PC-3 (cell line): ENCODE results near the gene DNAH17.

ENCODE experiments used
- EZH2 ChIP-seq: fragments of 300-600 bp; sonication (generic); IDR thresholded peaks from one replicate; pipeline ENCODE4 v1.6.1; 2017; ENCODE audit warnings: antibody characterized with exemption, mild to moderate bottlenecking, low read length; ENCODE audit not compliant: unreplicated experiment
- EZH2phosphoT487 ChIP-seq: fragments of 300-600 bp; sonication (generic); IDR thresholded peaks from 2 replicates; pipeline ENCODE4 v1.6.1; 2018; ENCODE audit warnings: mild to moderate bottlenecking, antibody characterized with exemption, low read length, borderline replicate concordance
- TF ChIP-seq, protein P1 (sequence below): fragments of 300-600 bp; sonication (generic); conservative IDR thresholded peaks from 2 replicates; pipeline ENCODE4 v1.5.1; 2017; ENCODE audit warnings: antibody characterized with exemption, low read depth, mild to moderate bottlenecking, low read length

DNA sequence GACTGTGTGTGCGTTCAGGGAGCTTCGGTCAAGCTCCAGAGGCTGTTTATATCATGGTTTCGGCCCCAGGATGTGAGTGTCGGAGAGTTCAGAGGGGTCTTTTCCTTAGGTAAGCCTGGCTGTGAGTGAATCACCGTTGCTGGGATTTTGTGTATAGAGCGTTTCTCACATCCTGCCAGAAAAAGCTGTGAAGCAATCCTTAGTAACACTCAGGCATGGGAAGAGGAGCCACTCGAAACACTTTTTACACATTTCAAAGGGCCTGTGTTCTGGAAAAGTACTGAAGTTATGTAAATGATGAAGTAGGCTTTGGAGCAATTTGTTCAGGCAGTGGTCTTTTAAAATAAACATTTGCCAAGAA, 198.1 kb downstream of the DNAH17 start:
- TF ChIP-seq EZH2phosphoT487 (no peak), EZH2 (no peak)
- TF ChIP-seq, protein P1, sequence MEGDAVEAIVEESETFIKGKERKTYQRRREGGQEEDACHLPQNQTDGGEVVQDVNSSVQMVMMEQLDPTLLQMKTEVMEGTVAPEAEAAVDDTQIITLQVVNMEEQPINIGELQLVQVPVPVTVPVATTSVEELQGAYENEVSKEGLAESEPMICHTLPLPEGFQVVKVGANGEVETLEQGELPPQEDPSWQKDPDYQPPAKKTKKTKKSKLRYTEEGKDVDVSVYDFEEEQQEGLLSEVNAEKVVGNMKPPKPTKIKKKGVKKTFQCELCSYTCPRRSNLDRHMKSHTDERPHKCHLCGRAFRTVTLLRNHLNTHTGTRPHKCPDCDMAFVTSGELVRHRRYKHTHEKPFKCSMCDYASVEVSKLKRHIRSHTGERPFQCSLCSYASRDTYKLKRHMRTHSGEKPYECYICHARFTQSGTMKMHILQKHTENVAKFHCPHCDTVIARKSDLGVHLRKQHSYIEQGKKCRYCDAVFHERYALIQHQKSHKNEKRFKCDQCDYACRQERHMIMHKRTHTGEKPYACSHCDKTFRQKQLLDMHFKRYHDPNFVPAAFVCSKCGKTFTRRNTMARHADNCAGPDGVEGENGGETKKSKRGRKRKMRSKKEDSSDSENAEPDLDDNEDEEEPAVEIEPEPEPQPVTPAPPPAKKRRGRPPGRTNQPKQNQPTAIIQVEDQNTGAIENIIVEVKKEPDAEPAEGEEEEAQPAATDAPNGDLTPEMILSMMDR = no peak
